GM12878 (cell line): ENCODE data around the gene STK40. TPM values are rescaled to one million over a fixed set of nuclear protein-coding genes. Genes with fewer than 3 reads are reported as not detected.

ENCODE experiments used
- BHLHE40 ChIP-seq, 2 experiments: fragments of 450-650 bp in 1 of 2; IDR thresholded peaks; 2 replicates each; pipeline ENCODE4 v1.6.1; 2011 to 2017; ENCODE audit warnings: low read depth in 2 of 2, borderline replicate concordance in 1 of 2, improper control_type of control experiment in 1 of 2, low read length in 1 of 2, mild to moderate bottlenecking in 1 of 2
- BRCA1 ChIP-seq: IDR thresholded peaks from 2 replicates; pipeline ENCODE4 v1.6.1; 2011; ENCODE audit warnings: low read depth, low read length, improper control_type of control experiment
- CBFB ChIP-seq: IDR thresholded peaks from 2 replicates; pipeline ENCODE4 v1.6.1; 2016; ENCODE audit warnings: antibody characterized with exemption, low read depth
- CBX3 ChIP-seq: fragments of 200-600 bp; sonication (generic); IDR thresholded peaks from 2 replicates; pipeline ENCODE4 v1.6.1; 2016; ENCODE audit warnings: low read depth, borderline replicate concordance
- DPF2 ChIP-seq: fragments of 450-650 bp; IDR thresholded peaks from 2 replicates; pipeline ENCODE4 v1.6.1; 2017; ENCODE audit warnings: mild to moderate bottlenecking
- ESRRA ChIP-seq: IDR thresholded peaks from 2 replicates; pipeline ENCODE4 v1.6.1; 2012; ENCODE audit warnings: mild to moderate bottlenecking, low read length, improper control_type of control experiment
- HCFC1 ChIP-seq: fragments of 150-350 bp; IDR thresholded peaks from 2 replicates; pipeline ENCODE4 v1.6.1; 2014; ENCODE audit warnings: low read length
- HDGF ChIP-seq: fragments of 450-650 bp; IDR thresholded peaks from 2 replicates; pipeline ENCODE4 v1.6.1; 2016; ENCODE audit warnings: antibody characterized with exemption
- JUNB ChIP-seq: IDR thresholded peaks from 2 replicates; pipeline ENCODE4 v1.6.1; 2016; ENCODE audit warnings: antibody characterized with exemption, mild to moderate bottlenecking
- KDM1A ChIP-seq: fragments of 200-600 bp; sonication (generic); IDR thresholded peaks from 2 replicates; pipeline ENCODE4 v1.6.1; 2016; ENCODE audit warnings: borderline replicate concordance
- MTA2 ChIP-seq: fragments of 450-650 bp; IDR thresholded peaks from 2 replicates; pipeline ENCODE4 v1.6.1; 2016; ENCODE audit warnings: low read depth, mild to moderate bottlenecking, moderate library complexity
- MXI1 ChIP-seq: fragments of 150-350 bp; IDR thresholded peaks from 2 replicates; pipeline ENCODE4 v1.6.1; 2011; ENCODE audit warnings: low read depth, mild to moderate bottlenecking, inconsistent platforms, low read length, improper control_type of control experiment
- MYB ChIP-seq: fragments of 150-350 bp; IDR thresholded peaks from 2 replicates; pipeline ENCODE4 v1.6.1; 2014; ENCODE audit warnings: mild to moderate bottlenecking, low read depth, low read length, borderline replicate concordance
- NR2C1 ChIP-seq: fragments of 450-650 bp; IDR thresholded peaks from 2 replicates; pipeline ENCODE4 v1.6.1; 2017; ENCODE audit warnings: antibody characterized with exemption, mild to moderate bottlenecking, moderate library complexity
- NR2F1 ChIP-seq: fragments of 450-650 bp; conservative IDR thresholded peaks from 2 replicates; pipeline ENCODE4 v1.6.1; 2017; ENCODE audit warnings: mild to moderate bottlenecking
- PAX5 ChIP-seq: IDR thresholded peaks from 2 replicates; pipeline ENCODE4 v1.6.1; 2011; ENCODE audit warnings: low read depth, low read length, borderline replicate concordance
- POLR2A ChIP-seq: IDR thresholded peaks from 2 replicates; pipeline ENCODE4 v1.6.1; 2011; ENCODE audit warnings: low read depth, mild to moderate bottlenecking, low read length
- RUNX3 ChIP-seq: IDR thresholded peaks from 2 replicates; pipeline ENCODE4 v1.6.1; 2012; ENCODE audit warnings: low read length, inconsistent platforms
- SPI1 ChIP-seq: IDR thresholded peaks from 2 replicates; pipeline ENCODE4 v1.6.1; 2011; ENCODE audit warnings: low read depth, mild to moderate bottlenecking, low read length, moderate library complexity, borderline replicate concordance; ENCODE audit not compliant: insufficient read depth
- SRF ChIP-seq, 2 experiments: IDR thresholded peaks; 2 replicates each; pipeline ENCODE4 v1.6.1; 2011; ENCODE audit warnings: low read depth in 2 of 2, low read length in 2 of 2, mild to moderate bottlenecking in 1 of 2, moderate library complexity in 1 of 2
- TCF12 ChIP-seq: IDR thresholded peaks from 2 replicates; pipeline ENCODE4 v1.6.1; 2011; ENCODE audit warnings: low read depth, mild to moderate bottlenecking, low read length
- TCF3 ChIP-seq: IDR thresholded peaks from 2 replicates; pipeline ENCODE4 v1.6.1; 2012; ENCODE audit warnings: low read depth, mild to moderate bottlenecking, low read length, borderline replicate concordance; ENCODE audit not compliant: insufficient read depth
- USF1 ChIP-seq: IDR thresholded peaks from 2 replicates; pipeline ENCODE4 v1.6.1; 2011; ENCODE audit warnings: borderline replicate concordance, low read depth, mild to moderate bottlenecking, moderate library complexity, mixed read lengths, low read length; ENCODE audit not compliant: insufficient read depth; ENCODE audit errors: extremely low read length
- polyA plus RNA-seq, 11 experiments: library from polyadenylated mRNA; depleted of rRNA in 4 of 11; unstranded in 6 of 11; stranded (reverse) in 5 of 11; fragments of >200 nt; fragmentation: Nextera tagmentation in 4 of 11; fragmentation: Illumina TruSeq in 1 of 11; extraction: Ambion mirVana in 4 of 11; extraction: Trizol in 1 of 11; gene quantifications; 1 replicate in 1 of 11; 2 replicates in 10 of 11; pipeline versions ENCODE4 v1.2.1 to v1.2.3, GENCODE V29; 2011 to 2016; ENCODE audit warnings: inconsistent platforms in 2 of 11, missing spikeins in 2 of 11, low read depth in 1 of 11
- total RNA-seq, 4 experiments: library from RNA; depleted of rRNA in 3 of 4; stranded (reverse); fragments of >200 nt in 3 of 4; fragmentation: Illumina TruSeq in 1 of 4; extraction: Trizol in 1 of 4; gene quantifications; 2 replicates each; pipeline versions ENCODE4 v1.2.1 to v1.2.3, GENCODE V29; 2013 to 2021
- TF ChIP-seq, protein P1 (sequence below): fragments of 450-650 bp; IDR thresholded peaks from 2 replicates; pipeline ENCODE4 v1.6.1; 2017; ENCODE audit warnings: mild to moderate bottlenecking, moderate library complexity
- TF ChIP-seq, protein P2 (sequence below): fragments of 450-650 bp; IDR thresholded peaks from 2 replicates; pipeline ENCODE4 v1.6.1; 2017; ENCODE audit warnings: mild to moderate bottlenecking, low read depth, inconsistent platforms; ENCODE audit not compliant: poor library complexity, severe bottlenecking
- TF ChIP-seq, protein P3 (sequence below): fragments of 450-650 bp; IDR thresholded peaks from 2 replicates; pipeline ENCODE4 v1.6.1; 2016; ENCODE audit warnings: mild to moderate bottlenecking

STK40 gene
- total and polyA plus RNA-seq, 10 of the 15 experiments (the other 5 are each of a cell fraction or from before 2014, with no cell fraction given), result 0.27 to 51.0 (median 29.5) TPM

DNA sequence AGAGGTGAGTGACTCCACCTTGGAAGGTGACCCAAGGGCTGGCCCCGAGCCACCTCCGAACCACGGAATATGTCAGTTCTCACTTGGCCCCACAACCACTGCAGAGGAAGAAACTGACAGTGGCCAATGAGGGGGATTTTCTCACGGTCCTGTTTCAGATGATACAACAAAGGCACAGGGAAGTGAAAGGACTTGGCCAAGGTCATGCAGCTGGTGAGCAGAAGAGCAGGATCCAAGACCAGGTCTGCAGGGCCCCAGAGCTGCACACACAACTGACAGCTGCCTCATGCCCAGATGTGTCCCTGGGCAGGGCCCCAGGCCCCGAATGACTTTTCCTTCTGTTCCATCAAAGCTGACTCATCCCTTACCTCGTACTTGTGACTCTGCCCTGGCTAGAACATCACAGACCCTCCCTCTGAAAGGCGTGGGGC, 36.5 kb downstream of the STK40 start (continued):
- peak; percentile 98; the same call in 1 of the 2 replicates for TF ChIP-seq ESRRA
- 0 out of 2 replicates have a peak, but pooled peaks have one; percentile 33 for TF ChIP-seq DPF2
- TF ChIP-seq HCFC1, result no peak
- TF ChIP-seq RUNX3, result peak; percentile 62
- TF ChIP-seq NR2C1, result peak; percentile 28; the same call in 1 of the 2 replicates
- peak; percentile 92 for TF ChIP-seq NR2F1
- no peak for TF ChIP-seq KDM1A
- TF ChIP-seq SRF (IDR thresholded peaks at IDR 0.05; ENCODE audit: low read depth in 2 of 2, low read length in 2 of 2), result no peak
- peak; percentile 43; the same call in 1 of the 2 replicates for TF ChIP-seq MTA2
- TF ChIP-seq, protein P1, sequence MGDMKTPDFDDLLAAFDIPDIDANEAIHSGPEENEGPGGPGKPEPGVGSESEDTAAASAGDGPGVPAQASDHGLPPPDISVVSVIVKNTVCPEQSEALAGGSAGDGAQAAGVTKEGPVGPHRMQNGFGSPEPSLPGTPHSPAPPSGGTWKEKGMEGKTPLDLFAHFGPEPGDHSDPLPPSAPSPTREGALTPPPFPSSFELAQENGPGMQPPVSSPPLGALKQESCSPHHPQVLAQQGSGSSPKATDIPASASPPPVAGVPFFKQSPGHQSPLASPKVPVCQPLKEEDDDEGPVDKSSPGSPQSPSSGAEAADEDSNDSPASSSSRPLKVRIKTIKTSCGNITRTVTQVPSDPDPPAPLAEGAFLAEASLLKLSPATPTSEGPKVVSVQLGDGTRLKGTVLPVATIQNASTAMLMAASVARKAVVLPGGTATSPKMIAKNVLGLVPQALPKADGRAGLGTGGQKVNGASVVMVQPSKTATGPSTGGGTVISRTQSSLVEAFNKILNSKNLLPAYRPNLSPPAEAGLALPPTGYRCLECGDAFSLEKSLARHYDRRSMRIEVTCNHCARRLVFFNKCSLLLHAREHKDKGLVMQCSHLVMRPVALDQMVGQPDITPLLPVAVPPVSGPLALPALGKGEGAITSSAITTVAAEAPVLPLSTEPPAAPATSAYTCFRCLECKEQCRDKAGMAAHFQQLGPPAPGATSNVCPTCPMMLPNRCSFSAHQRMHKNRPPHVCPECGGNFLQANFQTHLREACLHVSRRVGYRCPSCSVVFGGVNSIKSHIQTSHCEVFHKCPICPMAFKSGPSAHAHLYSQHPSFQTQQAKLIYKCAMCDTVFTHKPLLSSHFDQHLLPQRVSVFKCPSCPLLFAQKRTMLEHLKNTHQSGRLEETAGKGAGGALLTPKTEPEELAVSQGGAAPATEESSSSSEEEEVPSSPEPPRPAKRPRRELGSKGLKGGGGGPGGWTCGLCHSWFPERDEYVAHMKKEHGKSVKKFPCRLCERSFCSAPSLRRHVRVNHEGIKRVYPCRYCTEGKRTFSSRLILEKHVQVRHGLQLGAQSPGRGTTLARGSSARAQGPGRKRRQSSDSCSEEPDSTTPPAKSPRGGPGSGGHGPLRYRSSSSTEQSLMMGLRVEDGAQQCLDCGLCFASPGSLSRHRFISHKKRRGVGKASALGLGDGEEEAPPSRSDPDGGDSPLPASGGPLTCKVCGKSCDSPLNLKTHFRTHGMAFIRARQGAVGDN, result peak; percentile 84
- TF ChIP-seq BRCA1, result no peak
- TF ChIP-seq, protein P2, sequence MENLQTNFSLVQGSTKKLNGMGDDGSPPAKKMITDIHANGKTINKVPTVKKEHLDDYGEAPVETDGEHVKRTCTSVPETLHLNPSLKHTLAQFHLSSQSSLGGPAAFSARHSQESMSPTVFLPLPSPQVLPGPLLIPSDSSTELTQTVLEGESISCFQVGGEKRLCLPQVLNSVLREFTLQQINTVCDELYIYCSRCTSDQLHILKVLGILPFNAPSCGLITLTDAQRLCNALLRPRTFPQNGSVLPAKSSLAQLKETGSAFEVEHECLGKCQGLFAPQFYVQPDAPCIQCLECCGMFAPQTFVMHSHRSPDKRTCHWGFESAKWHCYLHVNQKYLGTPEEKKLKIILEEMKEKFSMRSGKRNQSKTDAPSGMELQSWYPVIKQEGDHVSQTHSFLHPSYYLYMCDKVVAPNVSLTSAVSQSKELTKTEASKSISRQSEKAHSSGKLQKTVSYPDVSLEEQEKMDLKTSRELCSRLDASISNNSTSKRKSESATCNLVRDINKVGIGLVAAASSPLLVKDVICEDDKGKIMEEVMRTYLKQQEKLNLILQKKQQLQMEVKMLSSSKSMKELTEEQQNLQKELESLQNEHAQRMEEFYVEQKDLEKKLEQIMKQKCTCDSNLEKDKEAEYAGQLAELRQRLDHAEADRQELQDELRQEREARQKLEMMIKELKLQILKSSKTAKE, result peak; percentile 45
- no peak for TF ChIP-seq JUNB
- no peak for TF ChIP-seq PAX5
- TF ChIP-seq CBX3, result no peak
- peak; percentile 45 for TF ChIP-seq POLR2A
- no peak for TF ChIP-seq USF1
- peak; percentile 48 for TF ChIP-seq HDGF
- peak in 1 of 2 experiments; percentile 48; a peak in 1 of 4 replicates for TF ChIP-seq BHLHE40 (IDR thresholded peaks at IDR 0.05; ENCODE audit: borderline replicate concordance in 1 of 2, low read depth in 2 of 2, low read length in 1 of 2)
- peak; percentile 96 for TF ChIP-seq TCF12
- TF ChIP-seq TCF3, result peak; percentile 92
- TF ChIP-seq CBFB, result no peak
- TF ChIP-seq, protein P3, sequence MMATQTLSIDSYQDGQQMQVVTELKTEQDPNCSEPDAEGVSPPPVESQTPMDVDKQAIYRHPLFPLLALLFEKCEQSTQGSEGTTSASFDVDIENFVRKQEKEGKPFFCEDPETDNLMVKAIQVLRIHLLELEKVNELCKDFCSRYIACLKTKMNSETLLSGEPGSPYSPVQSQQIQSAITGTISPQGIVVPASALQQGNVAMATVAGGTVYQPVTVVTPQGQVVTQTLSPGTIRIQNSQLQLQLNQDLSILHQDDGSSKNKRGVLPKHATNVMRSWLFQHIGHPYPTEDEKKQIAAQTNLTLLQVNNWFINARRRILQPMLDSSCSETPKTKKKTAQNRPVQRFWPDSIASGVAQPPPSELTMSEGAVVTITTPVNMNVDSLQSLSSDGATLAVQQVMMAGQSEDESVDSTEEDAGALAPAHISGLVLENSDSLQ, result peak; percentile 59
- peak; percentile 88 for TF ChIP-seq SPI1
- no peak for TF ChIP-seq MYB
- TF ChIP-seq MXI1, result no peak
